ENCODE results near the gene MLLT6. TPM values are rescaled to one million over a fixed set of nuclear protein-coding genes. Genes with fewer than 3 reads are reported as not detected.

MLLT6 gene
- total and polyA plus RNA-seq, 8 donors = 51.3 to 181 (median 68.7) TPM

- TF ChIP-seq CTCF (IDR thresholded peaks at IDR 0.05) = no peak
- intact Hi-C loops (cut with DNase I) = no loop called here
- Histone ChIP-seq H3K27me3 (no peaks in the 10 kb centered on the region), H3K36me3 (no peaks in the 10 kb centered on the region), H3K4me1 (peaks cover 5 to 15% (median 10%) of the 10 kb centered on the region in 3 donors), H3K27ac (peak overlapping the region; percentile 22 to 90 (median 72)), H3K9me3 (no peaks in the 10 kb centered on the region), H3K4me3 (peak overlapping the region; percentile 58 to 76 (median 74))
- DNase-seq = peak in 1 of 6 donors; percentile 53
- ATAC-seq = no peak
- WGBS, 2 donors = 0 to 2% methylated on average over 2 to 17 of the region's 32 CpGs
- no peak for FAIRE-seq
Measured at GRCh38 chr17:38705523-38705802, 390 bp downstream of the MLLT6 start.

GRCh38 chr17:38705803-38706504 is 881 bp downstream of the MLLT6 start:
- H3K36me3 ChIP-seq = no peaks in the 10 kb centered on the region
- peak overlapping the region; percentile 58 to 76 (median 74) for H3K4me3 ChIP-seq
- no peaks in the 10 kb centered on the region for H3K9me3 ChIP-seq
- WGBS, 2 donors = 1% methylated on average over 30 to 32 of the region's 38 CpGs
- DNase-seq (peak in 5 of 6 donors; percentile 60 to 79 (median 69)), ATAC-seq (no peak), FAIRE-seq (no peak)
- peaks cover 3 to 13% (median 13%) of the 10 kb centered on the region in 3 donors for H3K4me1 ChIP-seq
- H3K27me3 ChIP-seq = no peaks in the 10 kb centered on the region
- H3K27ac ChIP-seq = peak overlapping the region; percentile 42 to 90 (median 72)
- TF ChIP-seq CTCF (IDR thresholded peaks at IDR 0.05) = no peak
- intact Hi-C loops (cut with DNase I) = no loop called here

- FAIRE-seq = no peak
- H3K4me1 ChIP-seq = peaks cover 0 to 6% (median 6%) of the 10 kb centered on the region in 3 donors
- ATAC-seq = no peak
- intact Hi-C loops (cut with DNase I) = no loop called here
- peaks cover 0 to 3% (median 0%) of the 10 kb centered on the region in 3 donors for H3K36me3 ChIP-seq
- no peaks in the 10 kb centered on the region for H3K27me3 ChIP-seq
- H3K27ac ChIP-seq = peak overlapping the region; percentile 42 to 90 (median 72)
- peak in 1 of 6 donors; percentile 42 for DNase-seq
- no peaks in the 10 kb centered on the region for H3K9me3 ChIP-seq
- 6 to 8% methylated on average over 20 of the region's 20 CpGs for WGBS, 2 donors
- no peak for TF ChIP-seq CTCF (IDR thresholded peaks at IDR 0.05)
- H3K4me3 ChIP-seq = peak overlapping the region; percentile 58 to 76 (median 74)
Measured at GRCh38 chr17:38706505-38707216, 1.6 kb downstream of the MLLT6 start.

- TF ChIP-seq CTCF (IDR thresholded peaks at IDR 0.05) = no peak
- H3K27ac ChIP-seq = no peak overlapping the region
- H3K4me3 ChIP-seq = peak overlapping the region in 1 of 4 donors; percentile 58
- no peaks in the 10 kb centered on the region for H3K27me3 ChIP-seq
- peaks cover 0 to 9% (median 0%) of the 10 kb centered on the region in 3 donors for H3K36me3 ChIP-seq
- no peaks in the 10 kb centered on the region for H3K9me3 ChIP-seq
- no peak for DNase-seq
- no peak for FAIRE-seq
- no peak for ATAC-seq
- 74 to 79% methylated on average over 21 of the region's 21 CpGs for WGBS, 2 donors
- intact Hi-C loops (cut with DNase I) = no loop called here
- peaks cover 0 to 5% (median 5%) of the 10 kb centered on the region in 3 donors for H3K4me1 ChIP-seq
Measured at GRCh38 chr17:38707678-38708351, 2.7 kb downstream of the MLLT6 start.

Measured in pancreas (tissue), 10 donors.